Measurements from ENCODE around the gene OR8H2. TPM values are rescaled to one million over a fixed set of nuclear protein-coding genes. Genes with fewer than 3 reads are reported as not detected.
"Not testable (repeated sequence)": the region's sequence is repeated elsewhere in the genome, so short reads cannot be mapped to it uniquely, and the experiment has no call there.

Gene OR8H2, protein sequence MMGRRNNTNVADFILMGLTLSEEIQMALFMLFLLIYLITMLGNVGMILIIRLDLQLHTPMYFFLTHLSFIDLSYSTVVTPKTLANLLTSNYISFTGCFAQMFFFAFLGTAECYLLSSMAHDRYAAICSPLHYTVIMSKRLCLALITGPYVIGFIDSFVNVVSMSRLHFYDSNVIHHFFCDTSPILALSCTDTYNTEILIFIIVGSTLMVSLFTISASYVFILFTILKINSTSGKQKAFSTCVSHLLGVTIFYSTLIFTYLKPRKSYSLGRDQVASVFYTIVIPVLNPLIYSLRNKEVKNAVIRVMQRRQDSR
- total RNA-seq: not detected
- long read RNA-seq: 0 reads

- ATAC-seq: no peak
- DNase-seq: no peak
- intact Hi-C loops (cut with DNase I, micrococcal nuclease): no loop called here
These were observed at the start of gene OR8H2 for GRCh38 chr11:56103210-56103737. TSS of gene OR8H2 (plus strand) at chr11:56103687. CDS start at chr11:56105043, 1,356 bp downstream.

DNA sequence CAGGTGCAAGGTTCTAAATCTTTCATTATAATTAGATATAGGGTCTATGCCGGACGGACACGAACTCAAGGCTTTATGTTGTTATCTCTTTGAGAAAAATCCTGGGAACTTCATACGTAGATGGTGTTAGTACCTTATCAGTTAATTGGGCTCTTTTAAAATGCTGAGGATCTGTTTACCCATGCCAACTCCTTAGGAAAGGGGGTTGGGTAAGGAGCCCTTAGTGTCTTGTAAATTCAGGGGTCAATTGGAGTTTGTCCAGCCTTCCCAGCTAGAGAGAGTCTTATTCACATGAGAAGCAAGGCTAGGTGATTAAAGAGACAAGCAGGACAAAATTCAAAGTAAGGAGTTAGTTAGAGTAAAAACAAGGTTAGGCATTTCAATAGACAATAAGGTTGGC, 47.1 kb upstream of the OR8H2 start:
- DNase-seq; ATAC-seq; intact Hi-C loops (cut with DNase I, micrococcal nuclease): not testable (repeated sequence)

- intact Hi-C loops (cut with DNase I, micrococcal nuclease); DNase-seq; ATAC-seq: not testable (repeated sequence)
These were observed 45.7 kb upstream of the OR8H2 start for GRCh38 chr11:56057661-56058237.

DNA sequence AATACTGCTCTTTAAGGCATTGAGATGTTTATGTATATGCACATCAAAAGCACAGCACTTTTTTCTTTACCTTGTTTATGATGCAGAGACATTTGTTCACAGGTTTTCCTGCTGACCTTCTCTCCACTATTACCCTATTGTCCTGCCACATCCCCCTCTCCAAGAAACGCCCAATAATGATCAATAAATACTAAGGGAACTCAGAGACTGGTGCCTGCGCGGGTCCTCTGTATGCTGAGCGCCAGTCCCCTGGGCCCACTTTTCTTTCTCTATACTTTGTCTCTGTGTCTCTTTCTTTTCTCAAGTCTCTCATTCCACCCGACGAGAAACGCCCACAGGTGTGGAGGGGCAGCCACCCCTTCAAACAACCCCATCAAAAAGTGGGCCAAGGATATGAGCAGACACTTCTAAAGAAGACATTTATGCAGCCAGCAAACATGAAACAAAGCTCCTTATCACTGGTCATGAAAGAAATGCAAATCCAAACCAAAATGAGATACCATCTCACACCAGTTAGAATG, 45.2 kb upstream of the OR8H2 start:
- ATAC-seq; intact Hi-C loops (cut with DNase I, micrococcal nuclease); DNase-seq: not testable (repeated sequence)

DNA sequence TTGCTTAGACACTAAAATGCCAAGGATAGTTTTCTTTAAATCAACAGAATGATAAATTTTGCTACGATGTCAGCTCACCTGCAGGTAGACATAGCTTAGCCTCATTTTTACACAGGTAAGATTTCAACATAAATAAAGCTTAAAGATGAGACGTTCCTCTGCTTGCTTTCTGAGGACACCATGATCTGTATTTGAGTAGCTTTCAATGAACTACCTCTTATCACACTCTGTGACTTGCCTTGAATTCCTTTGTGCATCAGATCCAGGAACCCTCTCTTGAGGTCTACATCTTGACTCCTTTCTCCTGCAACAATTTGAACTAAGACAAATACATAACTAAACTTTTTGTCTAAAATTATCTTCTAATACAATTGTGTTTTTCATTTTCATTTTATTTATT, 36.5 kb upstream of the OR8H2 start:
- ATAC-seq (no peak), DNase-seq (no peak)
- intact Hi-C loops (cut with DNase I, micrococcal nuclease): no loop called here

DNA sequence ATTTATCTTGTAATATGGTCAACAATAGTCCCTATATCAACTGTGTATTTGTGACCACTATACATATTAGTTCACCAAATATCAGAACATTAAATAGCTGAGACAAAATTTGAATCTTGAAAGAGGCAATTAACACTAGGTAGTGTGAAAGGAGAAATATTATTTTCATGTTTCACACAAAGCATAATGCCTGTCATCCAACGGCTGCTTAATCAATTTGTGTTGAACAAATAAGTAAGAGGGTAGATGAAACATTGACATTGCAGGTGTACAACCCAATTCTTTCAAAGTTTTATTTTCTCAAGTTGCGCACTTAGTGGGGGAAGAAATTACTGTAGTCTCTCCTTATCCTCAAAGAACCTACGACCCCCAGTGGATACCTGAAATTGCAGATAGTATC, 13.8 kb upstream of the OR8H2 start:
- no peak for DNase-seq
- intact Hi-C loops (cut with DNase I, micrococcal nuclease): no loop called here
- no peak for ATAC-seq

- intact Hi-C loops (cut with DNase I, micrococcal nuclease): no loop called here
- ATAC-seq: no peak
- no peak for DNase-seq
These were observed 10.5 kb upstream of the OR8H2 start, which contains the start of gene OR8I2 for GRCh38 chr11:56093008-56093407. TSS of gene OR8I2 (plus strand) at chr11:56093308. CDS start at chr11:56093308, 0 bp downstream.

DNA sequence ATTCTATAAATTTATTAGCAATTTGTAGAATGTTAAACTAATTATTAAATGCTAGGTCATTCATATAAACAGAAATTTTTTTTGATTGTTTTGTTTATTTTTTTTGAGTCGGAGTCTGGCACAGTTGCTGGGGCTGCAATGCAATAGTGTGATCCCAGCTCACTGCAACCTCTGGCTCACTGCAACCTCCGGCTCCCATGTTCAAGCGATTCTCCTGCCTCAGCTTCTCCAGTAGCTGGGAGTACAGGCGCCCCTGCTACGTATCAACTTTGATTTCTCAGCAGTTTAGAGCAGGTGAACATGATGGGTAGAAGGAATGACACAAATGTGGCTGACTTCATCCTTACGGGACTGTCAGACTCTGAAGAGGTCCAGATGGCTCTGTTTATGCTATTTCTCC, 18.6 kb downstream of the OR8H2 start, which contains the start of gene OR8H3:
OR8H3 (plus strand) TSS at position 301 of the 400 bp plus-strand sequence; CDS start at position 301, 0 bp downstream.
- DNase-seq (no peak), ATAC-seq (no peak)
- intact Hi-C loops (cut with DNase I, micrococcal nuclease): no loop called here

DNA sequence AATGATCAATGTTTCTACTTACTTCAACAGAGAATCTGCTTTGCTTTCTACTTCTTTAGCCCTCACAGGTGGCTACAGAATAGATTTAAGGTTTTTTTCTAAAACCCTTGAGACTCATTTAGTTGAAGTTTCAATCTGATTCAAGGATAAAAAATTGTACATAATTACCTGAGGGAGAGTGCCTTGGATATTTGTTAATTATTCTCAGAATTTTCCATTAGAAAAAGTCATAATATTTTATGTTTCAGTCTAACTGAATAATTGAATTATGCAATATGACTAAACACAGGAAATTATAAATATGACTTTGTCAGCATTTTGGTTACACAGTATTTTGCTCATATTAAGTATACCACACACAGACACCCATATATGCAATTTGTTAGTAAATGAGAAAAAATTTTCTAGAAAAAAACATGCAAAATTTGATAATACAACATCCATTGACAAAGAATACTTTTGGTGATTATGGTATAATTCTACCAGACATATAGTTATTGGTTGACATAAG, 36.7 kb downstream of the OR8H2 start, which contains the start of gene OR8J3:
OR8J3 (minus strand) TSS at position 51 of the 511 bp plus-strand sequence. CDS start 2,483 bp downstream, outside the sequence.
- intact Hi-C loops (cut with DNase I, micrococcal nuclease): no loop called here
- ATAC-seq (no peak), DNase-seq (no peak)

DNA sequence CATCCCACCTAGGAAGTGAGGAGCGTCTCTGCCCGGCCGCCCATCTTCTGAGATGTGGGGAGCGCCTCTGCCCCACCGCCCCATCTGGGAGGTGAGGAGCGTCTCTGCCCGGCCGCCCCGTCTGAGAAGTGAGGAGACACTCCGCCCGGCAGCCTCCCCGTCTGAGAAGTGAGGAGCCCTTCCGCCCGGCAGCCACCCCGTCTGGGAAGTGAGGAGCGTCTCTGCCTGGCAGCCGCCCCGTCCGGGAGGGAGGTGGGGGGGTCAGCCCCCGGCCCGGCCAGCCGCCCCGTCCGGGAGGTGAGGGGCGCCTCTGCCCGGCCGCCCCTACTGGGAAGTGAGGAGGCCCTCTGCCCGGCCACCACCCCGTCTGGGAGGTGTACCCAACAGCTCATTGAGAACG, 40.2 kb downstream of the OR8H2 start:
- ATAC-seq; DNase-seq; intact Hi-C loops (cut with DNase I, micrococcal nuclease): not testable (repeated sequence)

DNA sequence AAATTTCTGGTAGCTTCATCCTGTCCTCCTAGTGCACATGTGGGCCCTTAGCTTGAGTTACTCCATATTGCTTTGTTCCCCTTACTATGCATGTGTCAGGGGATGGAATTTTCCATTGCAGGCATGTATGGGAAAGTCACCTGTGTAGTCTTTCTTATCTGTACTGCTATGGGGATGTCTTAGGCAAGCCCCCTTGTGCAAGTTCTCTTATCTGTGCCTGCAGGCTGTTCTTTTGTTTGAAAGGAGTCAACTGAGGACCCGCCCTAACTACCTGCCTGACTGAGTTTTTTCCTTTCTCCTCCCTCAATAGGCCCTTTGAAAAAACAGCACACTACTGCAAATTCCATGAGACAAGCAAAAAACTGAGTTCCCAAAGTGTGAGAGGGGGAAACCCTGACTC, 47.9 kb downstream of the OR8H2 start:
- DNase-seq (no peak), ATAC-seq (no peak)
- intact Hi-C loops (cut with DNase I, micrococcal nuclease): no loop called here

GRCh38 chr11:56152333-56152732, 48.8 kb downstream of the OR8H2 start:
- DNase-seq: no peak
- no peak for ATAC-seq
- intact Hi-C loops (cut with DNase I, micrococcal nuclease): no loop called here

Other genes with a start within 250 kb of the OR8H2 start
- gene TRIM51, start 220.4 kb upstream of the OR8H2 start, total RNA-seq: not detected
- not detected for gene OR5W2, start 189.1 kb upstream of the OR8H2 start, total RNA-seq
- not detected for gene OR5I1, start 167.3 kb upstream of the OR8H2 start, total RNA-seq
- not detected for gene OR10AG1, start 133.7 kb upstream of the OR8H2 start, total RNA-seq
- not detected for gene OR5F1, start 109.1 kb upstream of the OR8H2 start, total RNA-seq
- not detected for gene OR5AS1, start 76.0 kb upstream of the OR8H2 start, total RNA-seq
- gene OR8I2, start 10.4 kb upstream of the OR8H2 start, total RNA-seq: not detected
- gene OR8H3, start 18.7 kb downstream of the OR8H2 start, total RNA-seq: not detected
- not detected for gene OR8J3, start 36.5 kb downstream of the OR8H2 start, total RNA-seq
- not detected for gene OR8K5, start 56.6 kb downstream of the OR8H2 start, total RNA-seq
- not detected for gene OR5J2, start 72.9 kb downstream of the OR8H2 start, total RNA-seq
- not detected for gene OR5T2, start 130.6 kb downstream of the OR8H2 start, total RNA-seq
- not detected for gene OR5T3, start 148.6 kb downstream of the OR8H2 start, total RNA-seq
- gene OR5T1, start 170.5 kb downstream of the OR8H2 start, total RNA-seq: not detected
- gene OR8H1, start 188.6 kb downstream of the OR8H2 start, total RNA-seq: not detected
- gene OR8K3, start 211.5 kb downstream of the OR8H2 start, total RNA-seq: not detected
- gene OR8K1, start 242.4 kb downstream of the OR8H2 start, total RNA-seq: not detected